ENCODE measurements around the gene KLC3.

DNA sequence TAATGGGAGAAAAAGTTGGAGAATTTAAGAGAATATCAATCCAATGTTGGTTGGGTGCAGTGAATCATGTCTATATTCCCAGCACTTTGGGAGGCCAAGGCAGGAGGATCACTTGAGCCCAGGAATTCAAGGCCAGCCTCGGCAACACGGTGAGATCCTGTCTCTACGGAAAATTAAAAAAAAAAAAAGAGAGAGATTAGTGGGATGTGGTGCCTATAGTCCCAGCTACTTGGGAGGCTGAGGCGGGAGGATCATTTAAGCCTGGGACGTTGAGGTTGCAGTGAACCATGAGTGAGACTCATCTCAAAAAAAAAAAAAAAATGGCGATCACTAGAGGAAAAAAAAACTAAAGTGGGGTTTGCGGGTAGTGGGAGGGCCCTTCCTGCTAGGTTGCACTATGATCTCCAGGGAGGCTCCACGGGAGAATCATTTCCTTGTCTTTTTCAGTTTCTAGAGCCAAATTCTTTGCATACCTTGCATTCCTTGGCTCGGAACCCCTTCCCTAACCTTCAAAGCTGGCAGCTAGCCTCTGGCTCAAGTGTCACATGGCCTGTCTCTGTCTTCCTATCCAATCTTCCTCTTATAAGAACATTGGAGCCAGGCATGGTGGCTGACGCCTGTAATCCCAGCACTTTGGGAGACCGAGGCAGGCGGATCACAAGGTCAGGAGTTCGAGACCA, 35.6 kb downstream of the KLC3 start:
- TF ChIP-seq ZNF274 (IDR thresholded peaks at IDR 0.05; ENCODE audit: low read depth, low read length), result no peak
- no peak for TF ChIP-seq YY1 (IDR thresholded peaks at IDR 0.05; ENCODE audit: insufficient read depth, insufficient read length)
- no peak for TF ChIP-seq SUZ12 (IDR thresholded peaks at IDR 0.05; ENCODE audit: extremely low read depth, insufficient read depth, insufficient read length)
